A549 (cell line): Measurements from ENCODE around the gene ATXN2L. TPM values are rescaled to one million over a fixed set of nuclear protein-coding genes. Genes with fewer than 3 reads are reported as not detected.

Experiments
- ATAC-seq, 2 experiments: fragments of 200-7000 bp in 1 of 2; fragments of >200 bp in 1 of 2; cut with Nextera tagmentation in 1 of 2; cut with Tn5 transposase in 1 of 2; 3 replicates each; pipeline versions ENCODE4 v1.8.0 to v1.9.1; 2018 to 2020; ENCODE audit warnings: mild to moderate bottlenecking in 1 of 2, moderate library complexity in 1 of 2
- CTCF ChIA-PET: fragments of 300-600 bp; sonication (Branson Sonifier 250); formaldehyde crosslinking; extraction: SDS; loops from one replicate; lab custom pipeline; 2021; ENCODE audit warnings: antibody characterized with exemption, inconsistent platforms; lab: Yijun Ruan, JAX
- POLR2A ChIA-PET: fragments of 350-600 bp; formaldehyde crosslinking; extraction: SDS; loops from one replicate; lab custom pipeline; 2021; ENCODE audit warnings: antibody characterized with exemption, inconsistent platforms; lab: Yijun Ruan, JAX
- DNase-seq, 2 experiments: peaks; one replicate each; pipeline versions ENCODE4 v3.0.0 to v3.0.0-alpha.2; 2011 to 2016; ENCODE audit warnings: low read depth in 1 of 2, low spot score in 1 of 2
- FAIRE-seq: peaks from 2 replicates; lab custom pipeline; 2011; peaks lifted over from hg19 to GRCh38; lab: Jason Lieb, UNC
- H3K27ac ChIP-seq, 2 experiments: fragments of >200 bp; sonication (Bioruptor Twin); formaldehyde crosslinking; 3 replicates each; pipeline ENCODE4 v1.5.1; 2016 to 2017
- H3K4me1 ChIP-seq: fragments of >200 bp; sonication (Bioruptor Twin); formaldehyde crosslinking; 3 replicates; pipeline ENCODE4 v1.6.1; 2016
- H3K4me2 ChIP-seq: fragments of >200 bp; sonication (Bioruptor Twin); formaldehyde crosslinking; 3 replicates; pipeline ENCODE4 v1.6.1; 2016
- H3K4me3 ChIP-seq: fragments of >200 bp; sonication (Bioruptor Twin); formaldehyde crosslinking; 3 replicates; pipeline ENCODE4 v1.5.1; 2016
- H3K9me3 ChIP-seq: fragments of >200 bp; sonication (Bioruptor Twin); formaldehyde crosslinking; 3 replicates; pipeline ENCODE4 v1.6.1; 2016
- ATOH8 ChIP-seq: fragments of 250-450 bp; sonication (Bioruptor Pico); IDR thresholded peaks from 2 replicates; pipeline ENCODE4 v1.5.0; 2020; ENCODE audit warnings: low read depth, mild to moderate bottlenecking, moderate library complexity
- BHLHE40 ChIP-seq: IDR thresholded peaks from 2 replicates; pipeline ENCODE4 v1.6.1; 2012; ENCODE audit warnings: low read depth, low read length, inconsistent platforms
- CBX8 ChIP-seq: fragments of 200-600 bp; sonication (generic); IDR thresholded peaks from 2 replicates; pipeline ENCODE4 v1.6.1; 2016
- CEBPB ChIP-seq, 2 experiments: fragments of >200 bp in 1 of 2; sonication (Bioruptor Twin) in 1 of 2; formaldehyde crosslinking in 1 of 2; IDR thresholded peaks; 2 replicates each; pipeline ENCODE4 v1.6.1; 2012 to 2016
- CHD4 ChIP-seq: fragments of 200-600 bp; sonication (generic); IDR thresholded peaks from 2 replicates; pipeline ENCODE4 v1.6.1; 2016; ENCODE audit warnings: antibody characterized with exemption, mild to moderate bottlenecking, borderline replicate concordance
- FOSL2 ChIP-seq, 2 experiments: fragments of 450-650 bp in 1 of 2; fragments of >200 bp in 1 of 2; sonication (Bioruptor Twin) in 1 of 2; formaldehyde crosslinking; IDR thresholded peaks; 2 replicates each; pipeline versions ENCODE4 v1.5.0 to v1.6.1; 2016 to 2020; ENCODE audit warnings: mild to moderate bottlenecking in 1 of 2, moderate library complexity in 1 of 2
- GATA3 ChIP-seq: IDR thresholded peaks from 2 replicates; pipeline ENCODE4 v1.6.1; 2012; ENCODE audit warnings: borderline replicate concordance
- HDAC2 ChIP-seq: fragments of 200-600 bp; sonication (generic); IDR thresholded peaks from 2 replicates; pipeline ENCODE4 v1.6.1; 2016
- HMGXB4 ChIP-seq: fragments of 250-450 bp; sonication (Bioruptor Pico); IDR thresholded peaks from 2 replicates; pipeline ENCODE4 v1.5.0; 2021; ENCODE audit warnings: mild to moderate bottlenecking, moderate library complexity, borderline replicate concordance
- HOXB5 ChIP-seq: fragments of 250-450 bp; sonication (Bioruptor Pico); IDR thresholded peaks from 2 replicates; pipeline ENCODE4 v1.5.0; 2020; ENCODE audit warnings: mild to moderate bottlenecking, moderate library complexity
- JUN ChIP-seq, 2 experiments: fragments of >200 bp; sonication (Bioruptor Twin); formaldehyde crosslinking; IDR thresholded peaks; 2 replicates in 1 of 2; 3 replicates in 1 of 2; pipeline ENCODE4 v1.6.1; 2016 to 2017
- KDM1A ChIP-seq: fragments of 200-600 bp; sonication (generic); IDR thresholded peaks from 2 replicates; pipeline ENCODE4 v1.6.1; 2016; ENCODE audit warnings: low read depth, mild to moderate bottlenecking
- MAFK ChIP-seq: fragments of 450-650 bp; IDR thresholded peaks from 2 replicates; pipeline ENCODE4 v1.6.1; 2014; ENCODE audit not compliant: partially characterized antibody
- MAZ ChIP-seq: fragments of 150-350 bp; IDR thresholded peaks from 2 replicates; pipeline ENCODE4 v1.6.1; 2014; ENCODE audit warnings: antibody characterized with exemption, low read depth, low read length, borderline replicate concordance
- NFE2L2 ChIP-seq: fragments of 150-350 bp; conservative IDR thresholded peaks from 2 replicates; pipeline ENCODE4 v1.6.1; 2014; ENCODE audit warnings: low read length
- NPAS2 ChIP-seq: fragments of 250-450 bp; sonication (Bioruptor Pico); IDR thresholded peaks from 2 replicates; pipeline ENCODE4 v1.8.0; 2022; ENCODE audit warnings: mild to moderate bottlenecking, moderate library complexity, borderline replicate concordance
- RAD21 ChIP-seq, 2 experiments: fragments of >200 bp in 1 of 2; sonication (Bioruptor Twin) in 1 of 2; formaldehyde crosslinking in 1 of 2; IDR thresholded peaks in 1 of 2; conservative IDR thresholded peaks in 1 of 2; 2 replicates in 1 of 2; 3 replicates in 1 of 2; pipeline ENCODE4 v1.6.1; 2012 to 2018; ENCODE audit warnings: inconsistent platforms in 1 of 2
- RCOR1 ChIP-seq: fragments of 150-350 bp; IDR thresholded peaks from 2 replicates; pipeline ENCODE4 v1.6.1; 2014; ENCODE audit warnings: antibody characterized with exemption, low read length, low read depth
- REST ChIP-seq: fragments of 200-600 bp; sonication (generic); IDR thresholded peaks from 2 replicates; pipeline ENCODE4 v1.6.1; 2016; ENCODE audit warnings: antibody characterized with exemption, mild to moderate bottlenecking, moderate library complexity
- SMC3 ChIP-seq: fragments of >200 bp; sonication (Bioruptor Twin); formaldehyde crosslinking; IDR thresholded peaks from 3 replicates; pipeline ENCODE4 v1.6.1; 2018; ENCODE audit warnings: inconsistent platforms
- ZFP36 ChIP-seq: fragments of 450-650 bp; IDR thresholded peaks from 2 replicates; pipeline ENCODE4 v1.6.1; 2014; ENCODE audit warnings: borderline replicate concordance; ENCODE audit not compliant: partially characterized antibody
- ZSCAN20 ChIP-seq: fragments of 250-450 bp; sonication (Bioruptor Pico); IDR thresholded peaks from 2 replicates; pipeline ENCODE4 v1.8.0; 2022; ENCODE audit warnings: mild to moderate bottlenecking, moderate library complexity
- WGBS: methylation state at CpG from one replicate; pipeline ENCODE4 v1.1.6; 2017; ENCODE audit errors: missing lambda C conversion rate; 5-methylcytosine and 5-hydroxymethylcytosine counted together
- polyA plus RNA-seq, 4 experiments: library from polyadenylated mRNA; depleted of rRNA in 3 of 4; stranded (reverse); fragments of >200 nt; fragmentation: RNase III in 1 of 4; extraction: RNeasy Plus Mini Kit Qiagen cat#74134 plus additional on column Dnase treatment in 1 of 4; gene quantifications; 2 replicates in 3 of 4; 3 replicates in 1 of 4; pipeline ENCODE4 v1.2.3, GENCODE V29; 2011 to 2017
- TF ChIP-seq, protein P1 (sequence below): fragments of 150-350 bp; IDR thresholded peaks from 2 replicates; pipeline ENCODE4 v1.6.1; 2014; ENCODE audit warnings: low read depth, mild to moderate bottlenecking, low read length

ATXN2L gene
- polyA plus RNA-seq, 2 of the 4 experiments (the other 2 are of a cell fraction) = 28.4 to 135 TPM

DNA sequence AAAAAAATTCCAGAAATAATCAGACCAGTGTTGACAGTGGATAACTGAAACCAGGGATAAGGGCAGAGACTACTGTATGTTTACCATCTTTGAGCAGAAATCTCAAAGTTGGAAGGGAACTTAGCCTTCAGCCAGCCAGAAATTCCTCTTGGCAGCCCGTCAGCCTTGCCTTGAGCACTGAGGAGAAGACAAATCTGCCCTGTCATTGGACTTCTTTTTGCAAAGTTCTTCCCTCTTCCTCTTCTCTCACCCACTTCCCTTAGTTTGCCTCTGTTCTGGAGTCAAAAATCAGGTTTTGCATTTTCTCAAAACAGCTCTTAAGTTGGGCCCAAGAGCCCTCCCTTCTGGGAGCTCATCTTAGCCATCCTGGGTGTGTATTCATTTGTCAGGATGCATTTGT lies 17.1 kb downstream of the ATXN2L start:
- ChIA-PET CTCF (interaction anchor here (1.3 to 1.5 kb wide), 2 partner anchors 11 to 105 kb away, joined by 6 to 7 read pairs; no protein-coding TSS in a partner anchor), POLR2A (interaction anchor here (1.1 kb wide), 1 partner anchor 17 kb away, joined by 5 read pairs; the partner anchor contains the start of gene ATXN2L)
- Histone ChIP-seq H3K4me1 (peaks cover 4% of the 10 kb centered on the region), H3K9me3 (no peaks in the 10 kb centered on the region), H3K4me2 (no peak overlapping the region), H3K4me3 (no peak overlapping the region), H3K27ac (no peak overlapping the region)
- DNase-seq = no peak
- TF ChIP-seq GATA3 (no peak), MAZ (no peak), RAD21 (conservative IDR thresholded peaks at IDR 0.05 in 1 of 2, IDR thresholded peaks at IDR 0.05 in 1 of 2) (no peak), MAFK (no peak), REST (no peak), ATOH8 (no peak), RCOR1 (no peak), FOSL2 (IDR thresholded peaks at IDR 0.05) (no peak), FOSL2 (CRISPR knock-in tag; IDR thresholded peaks at IDR 0.05) (no peak), KDM1A (no peak), CEBPB (IDR thresholded peaks at IDR 0.05) (no peak), NFE2L2 (no peak), HOXB5 (CRISPR knock-in tag) (no peak), BHLHE40 (no peak), ZFP36 (no peak)
- no peak; a peak in 2 of 6 replicates for ATAC-seq
- FAIRE-seq = no peak
- WGBS = 41% methylated on average over 1 of the region's 1 CpG

DNA sequence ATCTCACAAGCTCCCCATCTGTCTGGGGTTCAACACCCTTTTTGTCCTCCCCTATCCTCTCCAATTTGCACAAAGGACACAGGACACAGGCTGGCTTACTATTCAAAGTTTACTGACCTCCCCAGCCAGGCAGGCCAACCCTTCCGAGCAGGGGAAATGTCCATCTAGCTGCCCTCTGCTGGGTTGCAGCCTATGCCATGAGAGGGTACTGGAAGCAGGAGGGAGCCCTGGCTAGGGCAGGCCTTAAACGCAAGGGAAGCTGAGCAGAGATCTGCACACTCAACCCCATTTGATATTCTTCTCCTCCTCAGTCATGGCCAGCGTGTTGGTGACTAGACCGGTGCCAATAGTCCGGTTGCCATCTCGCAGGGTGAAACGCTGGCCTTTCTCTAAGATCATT lies 19.9 kb downstream of the ATXN2L start:
- TF ChIP-seq KDM1A (no peak), CBX8 (no peak), CHD4 (no peak), HDAC2 (no peak), HMGXB4 (CRISPR knock-in tag) (no peak), NPAS2 (CRISPR knock-in tag) (no peak), CEBPB (IDR thresholded peaks at IDR 0.05) (no peak), JUN (IDR thresholded peaks at IDR 0.05) (no peak), ZSCAN20 (CRISPR knock-in tag) (no peak), BHLHE40 (no peak), MAFK (no peak), SMC3 (no peak)
- TF ChIP-seq, protein P1, sequence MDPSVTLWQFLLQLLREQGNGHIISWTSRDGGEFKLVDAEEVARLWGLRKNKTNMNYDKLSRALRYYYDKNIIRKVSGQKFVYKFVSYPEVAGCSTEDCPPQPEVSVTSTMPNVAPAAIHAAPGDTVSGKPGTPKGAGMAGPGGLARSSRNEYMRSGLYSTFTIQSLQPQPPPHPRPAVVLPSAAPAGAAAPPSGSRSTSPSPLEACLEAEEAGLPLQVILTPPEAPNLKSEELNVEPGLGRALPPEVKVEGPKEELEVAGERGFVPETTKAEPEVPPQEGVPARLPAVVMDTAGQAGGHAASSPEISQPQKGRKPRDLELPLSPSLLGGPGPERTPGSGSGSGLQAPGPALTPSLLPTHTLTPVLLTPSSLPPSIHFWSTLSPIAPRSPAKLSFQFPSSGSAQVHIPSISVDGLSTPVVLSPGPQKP = no peak
- Histone ChIP-seq H3K4me3 (no peak overlapping the region), H3K4me2 (no peak overlapping the region), H3K4me1 (peaks cover 13% of the 10 kb centered on the region), H3K9me3 (no peaks in the 10 kb centered on the region), H3K27ac (no peak overlapping the region)
- ATAC-seq (no peak), DNase-seq (no peak), FAIRE-seq (no peak)
- CTCF ChIA-PET = interaction anchor here (1.1 to 6.6 kb wide), 6 partner anchors 7 to 101 kb away, joined by 3 to 49 read pairs (median 6); partner anchors contain the start of gene SH2B1
- WGBS = 93% methylated on average over 7 of the region's 7 CpGs
- POLR2A ChIA-PET = interaction anchor here (2.0 kb wide), 1 partner anchor 20 kb away, joined by 7 read pairs; the partner anchor contains the start of gene ATXN2L
